ENCODE data around the gene AAMDC.
"Not testable (repeated sequence)": the region's sequence is repeated elsewhere in the genome, so short reads cannot be mapped to it uniquely, and the experiment has no call there.

Gene AAMDC

DNA sequence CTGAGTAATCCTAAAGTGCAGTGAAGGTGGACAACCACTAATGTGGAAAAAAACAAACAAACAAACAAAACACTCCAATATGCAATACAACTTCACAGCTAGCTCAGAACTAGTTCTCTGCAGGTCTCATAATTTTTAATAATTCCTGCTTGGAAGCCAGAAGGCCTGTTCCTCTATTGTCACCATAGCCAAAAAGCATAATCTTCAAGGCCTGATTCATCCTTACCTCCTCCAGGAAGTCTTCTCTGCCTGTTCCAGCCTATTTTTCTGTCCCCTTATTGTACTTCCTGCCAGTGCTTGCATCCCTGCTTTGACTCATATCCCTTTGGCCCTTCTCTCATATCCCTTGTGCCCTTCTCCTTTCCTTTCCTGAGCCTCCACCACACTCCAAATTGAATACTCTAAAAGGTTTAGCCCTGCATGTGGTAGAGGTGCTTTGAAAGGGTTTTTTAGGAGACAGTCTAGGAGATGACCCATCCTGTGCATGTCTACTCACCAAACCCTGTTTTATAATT is 69.2 kb downstream of the AAMDC start:
- DNase-seq = not testable (repeated sequence)

DNA sequence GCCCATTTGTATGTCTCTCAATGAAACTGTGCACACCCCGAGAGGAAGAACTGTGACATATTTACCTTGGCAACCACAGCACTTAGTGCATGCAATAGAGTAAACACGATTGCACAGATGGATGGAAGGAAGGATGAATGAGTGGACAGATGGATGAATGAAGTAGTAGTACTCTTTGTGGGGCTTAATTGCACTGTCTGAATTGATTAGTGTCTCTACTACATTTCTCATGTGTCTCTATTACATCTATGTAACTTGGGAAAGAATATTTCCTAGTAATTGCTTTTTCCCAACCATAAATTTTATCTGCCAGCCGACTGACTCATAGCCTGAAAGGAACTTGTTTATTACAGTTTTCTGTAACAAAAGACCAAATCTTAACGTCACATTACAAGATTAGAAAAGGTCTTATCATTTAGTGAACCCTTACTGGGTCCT is 69.7 kb downstream of the AAMDC start:
- not testable (repeated sequence) for DNase-seq

DNA sequence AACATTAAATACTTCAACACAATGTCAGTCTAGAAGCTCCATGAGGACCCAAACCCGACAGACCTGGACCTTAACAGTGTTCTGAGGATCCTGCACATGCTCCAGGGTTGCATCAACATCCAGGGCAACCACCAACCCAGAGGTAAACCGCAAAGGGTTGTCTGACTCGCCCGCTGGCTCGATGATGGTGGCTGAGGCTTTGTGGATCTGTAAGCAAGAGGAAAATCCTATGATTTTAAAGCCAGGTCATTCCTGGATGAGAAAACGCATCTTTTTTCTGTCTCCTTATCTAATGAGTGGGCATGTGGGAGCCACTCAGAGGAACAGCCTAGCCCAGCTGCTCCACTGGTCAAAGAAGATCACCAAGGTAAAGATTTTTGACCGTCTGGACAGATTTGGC is 70.3 kb downstream of the AAMDC start:
- not testable (repeated sequence) for DNase-seq

DNA sequence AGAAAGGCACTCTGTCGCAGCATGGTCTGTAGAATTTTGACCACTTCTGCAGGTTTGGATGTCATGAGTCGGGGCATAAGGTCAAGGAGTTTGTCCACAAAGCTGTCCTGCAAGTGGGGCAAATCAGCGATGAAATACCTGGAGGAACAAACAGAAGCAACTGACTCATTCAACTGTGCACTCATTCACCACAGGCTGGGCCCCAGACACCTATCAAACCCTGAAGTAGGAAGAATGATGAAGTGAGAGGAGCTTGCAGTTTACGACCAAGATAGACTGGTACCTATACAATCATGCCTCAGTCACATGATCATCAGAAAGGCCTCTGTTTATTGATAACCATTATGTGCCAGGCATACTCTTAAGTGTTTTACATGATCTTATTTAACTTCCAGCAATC is 70.8 kb downstream of the AAMDC start:
- not testable (repeated sequence) for DNase-seq

DNA sequence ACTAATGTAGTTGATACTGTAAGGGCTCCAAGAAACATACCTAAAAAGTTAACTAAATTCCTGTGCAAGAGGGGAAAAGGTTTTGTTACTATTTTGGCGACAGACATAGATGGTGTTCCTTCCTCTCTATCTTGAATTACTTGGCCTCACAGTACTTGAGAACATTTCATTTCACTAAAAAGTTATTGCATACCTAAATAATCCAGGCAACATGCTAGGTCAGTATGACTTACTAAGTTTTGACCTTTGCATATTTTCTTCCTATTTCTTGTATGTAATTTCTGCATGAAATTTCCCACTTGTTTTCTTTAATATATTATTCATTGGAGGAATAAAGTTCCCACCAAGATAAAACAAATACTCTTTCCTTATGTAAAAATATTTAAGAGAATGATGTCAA is 74.0 kb downstream of the AAMDC start:
- not testable (repeated sequence) for DNase-seq

DNA sequence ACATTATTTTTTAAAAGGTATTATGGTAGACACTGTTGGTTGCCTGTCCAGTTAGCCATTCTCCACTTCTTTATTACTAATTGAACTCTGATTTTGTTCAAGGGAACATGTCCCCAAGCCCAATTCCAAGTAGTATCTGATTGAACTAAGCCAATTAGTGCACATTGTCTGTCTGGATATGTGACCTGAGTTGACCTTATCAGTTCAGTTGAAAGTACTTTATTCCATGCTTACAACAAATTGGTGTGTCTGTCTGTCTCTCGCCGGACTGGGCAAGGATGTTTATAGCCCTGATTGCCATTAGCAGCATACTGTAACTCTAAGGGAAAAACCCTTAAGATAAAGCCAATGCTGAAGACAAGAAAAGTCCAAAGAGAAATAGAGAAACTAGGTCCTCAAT is 87.9 kb downstream of the AAMDC start:
- no peak for DNase-seq

DNA sequence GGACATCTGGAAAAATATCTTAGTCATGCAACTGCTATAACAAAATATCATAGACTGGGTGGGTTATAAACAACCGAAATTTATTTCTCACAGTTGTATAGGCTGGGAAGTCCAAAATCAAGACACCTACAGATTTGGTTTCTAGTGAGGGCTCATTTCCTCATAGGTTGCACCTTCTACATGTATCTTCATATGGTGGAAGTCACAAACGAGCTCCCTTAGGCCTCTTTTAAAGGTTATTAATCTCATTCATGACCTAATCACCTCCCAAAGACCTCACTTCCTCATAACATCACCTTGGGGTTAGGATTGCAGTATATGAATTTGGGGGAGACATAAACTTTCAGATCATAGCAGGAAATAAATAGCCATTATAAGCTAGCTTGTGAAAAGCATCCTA is 88.3 kb downstream of the AAMDC start:
- DNase-seq = no peak

DNA sequence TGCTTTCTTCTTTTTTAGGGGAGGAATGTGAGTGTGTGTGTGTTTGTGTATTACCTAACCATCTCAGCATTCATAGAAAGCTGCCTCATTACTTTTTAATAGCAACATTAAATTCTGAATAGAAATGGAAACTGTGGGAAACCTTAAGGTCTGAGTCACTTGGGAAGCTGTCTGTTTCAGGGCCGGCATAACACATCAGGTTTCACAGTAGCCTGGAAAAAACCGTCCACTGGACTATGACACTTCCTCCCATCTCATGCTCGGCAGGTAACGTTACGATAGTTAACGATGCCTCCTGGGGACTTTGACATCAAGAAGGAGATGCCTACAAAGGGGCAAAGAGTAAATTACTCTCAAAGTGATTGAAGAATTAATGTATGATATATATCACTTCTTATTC is 89.9 kb downstream of the AAMDC start:
- DNase-seq = not testable (repeated sequence)

DNA sequence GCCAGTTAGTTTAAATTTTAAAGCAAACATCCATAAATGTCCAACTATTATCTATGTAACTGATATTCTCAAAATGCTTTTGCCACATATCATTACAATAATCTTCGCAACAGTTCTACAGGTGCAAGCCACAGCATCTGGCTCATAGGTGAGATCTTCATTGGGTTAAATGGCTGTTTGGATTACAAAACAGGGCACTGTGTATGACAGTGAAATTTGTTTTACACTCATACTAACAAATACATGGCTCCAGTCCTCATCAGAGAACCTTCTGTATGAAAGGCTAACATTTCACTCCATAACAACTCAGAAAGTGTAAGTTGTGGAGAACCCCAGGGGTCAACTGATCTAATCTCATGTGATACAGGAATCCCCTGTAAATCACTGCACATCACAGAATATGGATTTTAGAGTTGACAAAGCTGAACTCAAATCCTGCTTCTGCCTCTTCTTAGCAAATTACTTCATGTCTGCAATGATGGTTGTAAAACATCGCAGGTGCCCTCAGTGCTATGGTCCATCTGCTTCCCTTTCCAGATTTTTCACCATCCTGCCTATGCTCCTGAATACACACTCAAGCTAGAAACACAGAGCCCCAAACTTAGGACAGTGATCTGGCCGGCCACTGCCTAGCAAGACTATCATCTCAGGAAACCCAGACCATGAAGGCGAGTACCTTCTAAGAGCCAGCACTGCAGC is 92.8 kb downstream of the AAMDC start:
- DNase-seq = not testable (repeated sequence)

DNA sequence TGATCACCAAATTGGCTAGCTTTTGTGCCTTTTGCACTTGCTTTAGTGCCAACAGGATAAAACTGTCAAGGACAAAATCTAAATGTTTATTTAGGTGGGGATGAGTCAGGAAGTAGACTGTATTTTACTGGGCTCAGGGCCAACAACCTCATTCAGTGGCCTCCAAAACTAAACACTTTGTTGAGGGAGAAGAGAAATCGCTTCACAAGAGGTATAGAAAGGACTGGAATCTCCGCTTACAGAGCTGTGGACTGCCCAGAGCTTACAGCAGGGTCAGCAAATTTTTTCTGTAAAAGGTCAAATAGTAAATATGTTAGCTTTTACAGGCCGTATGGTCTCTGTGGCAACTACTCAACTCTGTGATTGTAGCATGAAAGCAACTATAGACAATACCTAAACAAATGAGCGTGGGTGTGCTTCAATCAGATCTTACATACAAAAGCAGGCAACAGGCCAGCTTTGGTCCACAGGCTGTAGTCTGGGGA is 93.4 kb downstream of the AAMDC start:
- not testable (repeated sequence) for DNase-seq

DNA sequence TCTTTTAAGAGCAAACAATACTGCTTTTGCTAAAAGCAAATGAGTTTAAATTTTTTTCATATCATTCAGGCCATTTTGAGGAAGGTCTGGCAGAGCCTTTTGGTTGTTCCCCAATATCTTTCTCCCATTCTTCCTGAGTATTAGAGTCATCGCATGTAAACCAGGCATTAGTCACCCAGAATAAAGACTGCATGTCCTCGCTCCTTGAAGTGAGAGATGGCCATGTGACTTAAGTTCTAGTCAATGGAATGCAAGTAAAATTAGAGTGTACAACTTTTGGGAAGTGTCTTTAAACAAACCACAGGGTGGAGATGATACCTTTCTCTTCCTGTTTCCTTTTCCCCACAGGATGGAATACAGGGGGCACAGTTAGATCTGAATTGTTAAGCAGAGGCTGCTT is 96.8 kb downstream of the AAMDC start:
- not testable (repeated sequence) for DNase-seq
